ENCODE results near the gene TBX5. TPM values are rescaled to one million over a fixed set of nuclear protein-coding genes. Genes with fewer than 3 reads are reported as not detected.

TBX5 gene
- total RNA-seq, 2 experiments from 2014 or later = not detected

DNA sequence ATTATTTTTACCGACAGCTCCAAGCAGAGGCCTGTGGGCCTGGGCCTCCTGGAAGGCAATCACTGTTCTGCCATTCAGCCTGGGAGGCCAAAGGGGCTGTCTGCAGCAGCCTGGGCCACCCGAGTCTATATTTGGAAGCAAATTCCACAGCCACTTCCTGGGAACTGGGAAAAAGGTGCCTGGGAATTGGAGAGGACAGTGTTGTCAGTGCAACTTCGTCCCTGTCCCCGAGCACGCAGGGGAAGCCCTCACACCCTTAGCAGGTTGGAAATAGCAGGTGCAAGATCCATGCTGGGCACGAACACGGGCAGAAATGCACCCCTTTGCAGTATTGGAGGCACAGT is 9.6 kb upstream of the TBX5 start:
- no peak overlapping the region for H3K27ac Mint-ChIP-seq
- H3K36me3 Mint-ChIP-seq (ENCODE audit: low read depth) = no peaks in the 10 kb centered on the region
- ChIA-PET CTCF (no interaction called here), POLR2A (no interaction called here)
- peaks cover 52% of the 10 kb centered on the region for H3K27me3 Mint-ChIP-seq
- no peak overlapping the region for H3K4me3 Mint-ChIP-seq
- no peaks in the 10 kb centered on the region for H3K4me1 Mint-ChIP-seq
- H3K9me3 Mint-ChIP-seq = no peaks in the 10 kb centered on the region
- no peak for DNase-seq

DNA sequence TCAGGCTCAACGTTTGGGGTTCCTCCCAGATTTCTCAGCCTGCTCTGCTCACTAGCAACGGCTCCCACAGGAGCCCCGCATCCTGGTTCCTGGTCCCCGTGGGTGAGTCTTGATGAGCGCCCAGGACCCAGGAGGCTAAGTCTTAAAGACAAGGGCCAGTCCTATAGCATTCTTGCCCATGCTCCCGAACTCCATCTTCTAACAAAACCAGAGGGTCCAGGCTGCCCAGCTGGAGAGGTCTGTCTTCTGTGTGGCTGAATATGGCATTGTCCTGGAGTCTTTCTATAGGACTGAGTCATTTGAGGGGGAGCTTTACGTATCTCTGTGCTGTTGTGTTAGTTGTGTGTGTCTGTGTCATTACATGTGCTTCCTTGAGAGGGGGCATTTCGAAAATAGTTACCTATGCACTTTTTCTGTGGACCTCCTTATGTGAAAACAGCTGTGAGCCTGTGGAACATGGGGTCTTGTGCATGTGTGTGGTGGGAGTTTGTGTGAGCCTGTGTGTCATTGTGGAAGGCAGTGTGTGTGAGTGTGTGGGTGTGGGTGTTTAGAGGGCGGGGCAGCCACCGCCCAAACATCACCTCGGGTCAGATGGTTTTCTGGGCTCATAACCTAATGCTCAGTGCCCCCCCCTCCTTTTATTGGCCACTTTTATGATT is 9.1 kb upstream of the TBX5 start:
- no peak overlapping the region for H3K27ac Mint-ChIP-seq
- no peaks in the 10 kb centered on the region for H3K4me1 Mint-ChIP-seq
- H3K27me3 Mint-ChIP-seq = peaks cover 57% of the 10 kb centered on the region
- DNase-seq = no peak
- no peaks in the 10 kb centered on the region for H3K36me3 Mint-ChIP-seq (ENCODE audit: low read depth)
- no peak overlapping the region for H3K4me3 Mint-ChIP-seq
- ChIA-PET POLR2A (no interaction called here), CTCF (no interaction called here)
- no peaks in the 10 kb centered on the region for H3K9me3 Mint-ChIP-seq

DNA sequence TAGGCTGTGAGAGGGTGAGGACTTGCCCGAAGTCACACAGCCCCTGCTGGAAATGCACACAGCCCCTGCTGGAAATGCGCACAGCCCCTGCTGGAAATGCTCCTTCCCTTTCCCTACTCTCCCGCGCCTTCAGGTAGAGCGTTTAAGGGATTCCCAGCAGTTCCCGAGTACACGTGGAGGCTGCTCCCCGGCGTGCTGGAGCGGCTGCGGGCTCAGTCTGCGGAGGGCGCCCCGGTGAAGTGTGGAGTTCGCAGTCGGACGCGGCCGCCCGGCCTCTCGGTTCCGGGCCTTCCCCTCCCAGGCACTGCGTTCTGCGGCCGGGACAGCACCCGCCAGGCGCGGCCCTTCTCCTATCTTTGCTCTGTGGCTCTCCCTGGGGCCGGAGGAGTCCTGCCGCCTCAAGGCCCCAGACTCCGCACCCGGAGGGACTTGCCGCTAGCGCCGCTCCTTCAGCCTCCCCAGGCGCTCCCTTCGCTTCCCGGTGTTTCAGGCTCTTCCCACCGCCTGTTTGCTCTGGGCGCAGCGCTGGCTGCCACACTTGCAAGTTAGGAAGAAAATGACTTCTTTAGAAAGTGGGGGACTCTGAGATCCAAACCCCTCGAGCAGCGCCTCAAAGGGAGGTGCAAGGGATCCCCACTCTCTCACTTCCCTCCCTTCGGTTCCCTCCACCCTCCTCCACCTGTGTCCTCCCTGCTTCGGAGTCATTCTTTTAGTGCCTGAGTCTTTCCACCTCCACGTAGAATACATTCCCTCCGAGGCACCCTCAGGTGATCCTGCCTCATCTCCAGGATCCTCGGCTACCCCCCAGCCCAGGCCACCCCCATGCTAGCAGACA is 8.3 kb upstream of the TBX5 start:
- Mint-ChIP-seq H3K36me3 (ENCODE audit: low read depth) (no peaks in the 10 kb centered on the region), H3K4me3 (no peak overlapping the region), H3K9me3 (no peaks in the 10 kb centered on the region), H3K27me3 (peaks cover 62% of the 10 kb centered on the region), H3K27ac (no peak overlapping the region), H3K4me1 (no peaks in the 10 kb centered on the region)
- no peak for DNase-seq
- CTCF ChIA-PET = no interaction called here
- POLR2A ChIA-PET = no interaction called here

DNA sequence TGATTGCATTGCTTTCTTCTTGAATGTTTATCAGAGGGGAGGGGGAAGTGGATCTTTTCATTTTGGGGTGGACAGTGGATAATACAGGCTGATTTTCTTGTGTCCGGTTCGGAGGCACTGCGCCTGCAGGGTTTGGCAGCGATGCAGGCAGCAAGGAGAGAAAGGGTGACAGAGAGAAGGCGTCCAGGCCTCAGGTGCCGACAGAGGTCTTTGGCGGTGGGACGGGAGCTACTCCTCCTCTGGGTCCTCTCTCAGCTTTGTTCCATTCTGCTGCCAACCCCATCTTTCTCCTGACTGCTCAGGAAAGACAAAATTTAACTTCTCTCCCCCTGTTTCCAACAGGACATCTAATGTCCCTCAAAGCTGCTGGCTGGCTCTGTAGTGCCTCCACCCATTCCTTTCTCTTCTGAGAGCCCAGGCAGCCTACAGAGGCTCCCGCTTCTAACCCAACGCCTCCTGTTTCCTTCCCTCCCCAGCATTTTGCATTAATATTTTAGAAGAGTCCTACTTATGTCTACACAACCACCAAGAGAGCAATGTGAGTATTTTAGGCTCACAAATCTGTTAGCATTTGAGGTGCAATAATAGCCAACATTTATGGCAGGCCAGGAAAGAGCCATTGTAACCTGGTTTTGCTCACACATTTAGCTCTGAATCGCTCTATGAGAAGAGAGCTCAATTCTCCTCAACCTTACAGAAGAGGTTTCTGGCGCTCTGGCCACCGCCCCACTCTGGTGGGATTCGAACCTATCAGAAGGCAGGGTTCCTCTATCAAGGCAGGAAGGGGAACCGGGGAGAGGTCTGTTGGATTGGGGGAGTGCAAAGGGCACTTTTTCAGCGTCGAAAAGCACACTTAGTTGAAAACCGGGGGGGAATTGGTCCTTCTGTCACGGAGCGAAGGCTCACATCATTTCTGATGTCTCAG is 7.1 kb upstream of the TBX5 start:
- Mint-ChIP-seq H3K36me3 (ENCODE audit: low read depth) (peaks cover under 1% of the 10 kb centered on the region), H3K4me1 (peaks cover 3% of the 10 kb centered on the region), H3K27ac (no peak overlapping the region), H3K9me3 (no peaks in the 10 kb centered on the region), H3K4me3 (no peak overlapping the region), H3K27me3 (peaks cover 72% of the 10 kb centered on the region)
- DNase-seq = no peak
- POLR2A ChIA-PET = no interaction called here
- CTCF ChIA-PET = no interaction called here

DNA sequence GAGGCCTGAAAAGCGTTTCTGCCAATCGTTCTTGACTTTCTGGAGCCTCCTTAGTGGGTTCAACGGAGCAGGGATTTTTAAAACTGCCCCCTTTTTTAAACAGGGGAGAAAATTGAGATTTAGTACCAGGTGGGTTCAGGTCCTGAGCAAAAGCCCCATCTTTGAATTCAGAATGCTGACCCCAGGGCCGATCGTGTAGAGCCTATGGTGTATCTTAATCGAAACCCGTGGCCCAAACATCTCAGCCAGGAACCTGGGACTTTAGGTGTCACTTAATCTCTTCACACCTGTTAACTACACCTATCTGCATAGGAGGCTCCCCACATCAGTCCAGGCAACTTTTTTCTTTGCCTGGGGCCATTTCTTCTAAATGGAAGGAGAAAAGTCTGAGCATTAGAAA is 6.4 kb upstream of the TBX5 start:
- Mint-ChIP-seq H3K27ac (no peak overlapping the region), H3K9me3 (no peaks in the 10 kb centered on the region), H3K4me1 (peaks cover 4% of the 10 kb centered on the region), H3K27me3 (peaks cover 79% of the 10 kb centered on the region), H3K36me3 (ENCODE audit: low read depth) (peaks cover 2% of the 10 kb centered on the region), H3K4me3 (no peak overlapping the region)
- DNase-seq = no peak
- ChIA-PET POLR2A (no interaction called here), CTCF (no interaction called here)

DNA sequence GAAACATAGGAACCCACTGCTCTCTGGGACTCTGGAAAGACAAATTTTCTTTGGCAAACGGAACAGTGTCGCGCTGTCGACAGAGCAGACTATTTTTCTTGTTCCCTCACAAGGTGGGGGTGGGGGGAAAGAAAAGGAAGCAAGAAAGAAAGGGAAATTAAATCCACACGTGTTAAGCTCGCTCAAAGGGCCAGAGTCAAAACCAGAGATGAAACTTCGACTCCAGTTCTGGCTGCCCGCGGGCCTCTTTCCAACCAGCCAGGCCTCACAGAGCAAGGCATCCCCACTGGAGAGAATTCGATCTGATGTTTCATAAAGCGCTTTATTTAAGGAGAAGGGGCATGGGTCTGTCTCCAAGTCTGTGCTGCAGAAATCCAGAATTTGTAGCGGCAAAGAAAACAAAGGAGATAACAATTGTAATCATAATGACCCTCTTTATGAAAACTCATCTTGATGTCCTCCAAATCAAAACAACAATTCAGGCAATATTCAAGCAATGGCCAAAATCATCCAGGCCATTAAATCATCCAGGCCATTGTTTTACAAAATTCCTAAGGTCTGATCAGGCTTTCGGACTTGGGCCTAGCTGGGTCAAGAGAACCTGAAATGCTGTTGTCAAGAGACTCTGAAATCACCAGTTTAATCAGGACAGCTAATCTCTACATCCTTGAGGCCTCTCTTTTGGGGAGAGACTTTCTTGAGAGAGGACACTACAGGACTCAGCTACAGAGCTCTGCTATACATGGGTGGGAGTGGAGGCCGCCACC is 5.3 kb upstream of the TBX5 start:
- Mint-ChIP-seq H3K4me1 (peaks cover 4% of the 10 kb centered on the region), H3K4me3 (no peak overlapping the region), H3K36me3 (ENCODE audit: low read depth) (peaks cover 2% of the 10 kb centered on the region), H3K9me3 (no peaks in the 10 kb centered on the region), H3K27ac (no peak overlapping the region), H3K27me3 (peaks cover 82% of the 10 kb centered on the region)
- POLR2A ChIA-PET = no interaction called here
- CTCF ChIA-PET = no interaction called here
- no peak for DNase-seq

DNA sequence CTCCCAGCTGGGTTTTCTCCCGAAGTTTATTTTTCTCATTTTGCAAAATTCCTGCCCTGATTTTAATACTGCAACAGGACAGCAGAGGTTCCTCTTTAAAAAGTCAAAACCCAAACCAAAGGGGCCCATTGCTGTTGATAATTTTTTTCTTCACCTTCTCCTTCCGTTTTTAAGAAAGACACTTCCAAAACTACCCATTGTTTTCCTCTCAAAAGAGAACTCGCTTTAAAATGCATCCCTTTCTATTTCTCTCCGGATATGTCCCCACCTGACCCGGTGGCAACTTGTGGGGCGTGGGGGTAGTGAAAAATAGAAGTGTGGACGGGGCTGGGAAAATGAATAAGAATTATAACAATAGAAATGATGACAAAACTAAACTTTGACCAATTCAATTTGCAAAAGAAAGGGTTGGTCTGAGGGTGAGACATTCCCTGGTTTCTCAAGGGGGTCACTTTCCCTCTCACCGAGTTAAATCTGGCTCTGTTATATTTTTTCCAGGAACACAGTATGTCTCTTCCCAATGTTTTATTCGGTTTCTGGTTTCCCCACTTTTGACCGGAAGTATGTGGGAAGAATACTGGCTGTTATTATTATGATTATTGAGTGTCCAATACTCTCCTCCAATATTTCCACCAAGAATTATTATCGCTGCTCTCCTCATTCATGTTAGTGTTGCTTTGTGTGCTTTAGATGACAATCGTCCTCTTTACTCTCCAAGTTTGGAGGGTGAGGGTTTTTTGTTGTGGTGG is 4.1 kb upstream of the TBX5 start:
- peaks cover 4% of the 10 kb centered on the region for H3K4me1 Mint-ChIP-seq
- peak overlapping the region; percentile 27 for H3K4me3 Mint-ChIP-seq
- CTCF ChIA-PET = interaction anchor here (1.0 to 1.8 kb wide), 2 partner anchors 33 to 66 kb away, joined by 3 to 5 read pairs; no protein-coding TSS in a partner anchor
- peaks cover 2% of the 10 kb centered on the region for H3K36me3 Mint-ChIP-seq (ENCODE audit: low read depth)
- POLR2A ChIA-PET = no interaction called here
- no peak for DNase-seq
- peaks cover 91% of the 10 kb centered on the region for H3K27me3 Mint-ChIP-seq
- no peaks in the 10 kb centered on the region for H3K9me3 Mint-ChIP-seq
- no peak overlapping the region for H3K27ac Mint-ChIP-seq

DNA sequence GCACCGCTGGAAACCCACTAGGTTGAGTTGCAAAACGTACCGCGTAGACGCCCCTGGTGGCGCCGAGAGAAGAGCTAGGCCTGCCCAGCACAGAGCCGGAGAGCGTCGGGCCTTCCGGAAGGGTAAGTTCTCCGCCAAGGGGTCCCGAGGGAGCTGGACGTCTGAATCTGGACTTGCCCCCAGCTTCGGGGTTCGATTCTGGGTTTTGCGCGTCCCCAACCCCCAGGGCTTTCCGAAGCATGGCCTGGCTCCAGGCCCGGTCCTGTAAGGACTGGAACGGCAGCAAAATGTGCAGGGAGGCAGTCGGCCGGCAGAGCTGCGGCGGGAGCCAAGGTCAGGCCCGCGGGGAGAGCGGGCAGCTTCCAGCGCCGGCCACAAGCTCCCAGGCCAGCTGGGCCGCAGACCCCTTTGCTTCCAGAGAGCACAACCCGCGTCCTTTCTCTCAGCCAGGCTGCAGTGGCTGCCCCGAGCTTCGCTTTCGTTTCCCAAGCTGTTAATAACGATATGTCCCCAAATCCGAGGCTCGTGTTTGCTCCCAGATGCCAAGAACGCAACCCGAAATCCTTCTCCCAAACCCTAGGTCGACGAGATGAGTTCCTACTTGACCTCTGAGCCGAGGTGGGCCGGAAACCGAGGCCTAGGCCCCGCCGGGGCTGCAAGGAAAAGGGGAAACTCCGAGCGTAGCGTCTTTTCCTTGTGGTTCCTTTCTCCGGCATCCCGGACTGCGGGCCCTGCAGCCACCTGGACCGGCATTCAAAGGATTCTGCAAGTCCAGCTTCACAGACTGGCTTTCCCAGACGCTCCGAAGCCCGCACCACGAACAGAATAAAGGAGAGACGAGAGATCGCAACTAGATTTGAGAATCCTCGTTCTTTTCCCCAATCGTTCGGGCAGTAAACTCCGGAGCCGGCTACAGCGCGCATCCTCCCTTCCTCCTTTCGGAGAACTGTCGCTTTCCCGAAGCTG is 3.2 kb upstream of the TBX5 start:
- Mint-ChIP-seq H3K4me3 (peak overlapping the region; percentile 41), H3K4me1 (peaks cover 4% of the 10 kb centered on the region), H3K36me3 (ENCODE audit: low read depth) (peaks cover 2% of the 10 kb centered on the region), H3K27me3 (peaks cover 91% of the 10 kb centered on the region), H3K27ac (peak overlapping the region; percentile 9), H3K9me3 (no peaks in the 10 kb centered on the region)
- POLR2A ChIA-PET = no interaction called here
- no peak for DNase-seq
- CTCF ChIA-PET = interaction anchor here (1.0 to 1.8 kb wide), 2 partner anchors 34 to 67 kb away, joined by 3 to 5 read pairs; no protein-coding TSS in a partner anchor

DNA sequence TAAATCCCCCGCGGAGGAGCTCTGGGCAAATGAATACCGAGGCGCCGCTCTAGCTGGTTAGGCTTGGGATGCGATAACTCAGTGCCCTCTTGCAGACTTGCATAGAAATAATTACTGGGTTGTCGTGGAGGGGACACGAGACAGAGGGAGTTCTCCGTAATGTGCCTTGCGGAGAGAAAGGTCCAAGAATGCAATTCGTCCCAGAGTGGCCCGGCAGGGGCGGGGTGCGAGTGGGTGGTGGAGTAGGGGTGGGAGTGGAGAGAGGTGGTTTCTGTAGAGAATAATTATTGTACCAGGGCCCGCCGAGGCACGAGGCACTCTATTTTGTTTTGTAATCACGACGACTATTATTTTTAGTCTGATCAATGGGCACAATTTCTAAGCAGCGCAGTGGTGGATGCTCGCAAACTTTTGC is 2.5 kb upstream of the TBX5 start:
- POLR2A ChIA-PET = no interaction called here
- no peak for DNase-seq
- Mint-ChIP-seq H3K4me1 (peaks cover 4% of the 10 kb centered on the region), H3K4me3 (peak overlapping the region; percentile 41), H3K27me3 (peaks cover 94% of the 10 kb centered on the region), H3K27ac (no peak overlapping the region), H3K36me3 (ENCODE audit: low read depth) (peaks cover 2% of the 10 kb centered on the region), H3K9me3 (no peaks in the 10 kb centered on the region)
- CTCF ChIA-PET = interaction anchor here (1.8 kb wide), 1 partner anchor 35 kb away, joined by 5 read pairs; no protein-coding TSS in a partner anchor

DNA sequence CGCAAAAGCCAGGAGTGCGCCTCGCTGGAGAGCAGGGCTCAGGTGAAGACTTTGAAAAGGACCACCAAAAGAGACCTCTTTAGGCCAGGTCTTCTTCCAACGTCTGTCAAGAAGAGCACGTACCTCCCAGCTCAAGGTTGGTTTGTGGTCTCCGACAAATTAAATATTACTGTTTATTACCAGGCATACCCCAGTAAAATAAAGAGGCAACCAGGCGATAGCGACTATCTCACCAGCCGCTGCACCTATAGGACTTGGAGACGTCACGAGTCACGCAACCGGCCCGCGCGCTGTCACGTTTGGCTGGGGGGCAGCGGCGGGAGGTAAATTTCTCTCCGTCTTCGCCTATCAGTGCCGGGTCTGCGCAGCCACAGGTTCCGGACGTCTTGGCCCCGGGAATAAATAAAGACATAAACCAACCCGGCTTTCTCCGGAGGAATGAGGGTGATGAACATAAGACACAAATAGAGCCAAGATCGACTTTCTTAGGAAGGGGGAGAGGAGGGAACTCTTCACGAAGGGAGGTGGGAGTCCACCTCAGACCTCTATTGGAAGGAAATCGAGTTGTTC is 2.0 kb upstream of the TBX5 start:
- Mint-ChIP-seq H3K36me3 (ENCODE audit: low read depth) (peaks cover 4% of the 10 kb centered on the region), H3K4me1 (peaks cover 4% of the 10 kb centered on the region), H3K4me3 (no peak overlapping the region), H3K9me3 (no peaks in the 10 kb centered on the region), H3K27ac (peak overlapping the region; percentile 38), H3K27me3 (peaks cover 94% of the 10 kb centered on the region)
- no peak for DNase-seq
- ChIA-PET POLR2A (no interaction called here), CTCF (no interaction called here)

All from activated CD4-positive, alpha-beta T cell treated with anti-CD3 and anti-CD28 coated beads, Interleukin-2, amount 10 ng/mL, durations not matched to agents 7 days and 5 days (primary cell).